HG03025 (cell line): Measurements from ENCODE around the gene JAK2.

Experiments used
- ATAC-seq: cut with Tn5 transposase; IDR thresholded peaks from one replicate; pipeline ENCODE4 v1.9.1; 2021; ENCODE audit warnings: mild to moderate bottlenecking, moderate library complexity; ENCODE audit not compliant: unreplicated experiment, low FRiP score

The JAK2 gene

GRCh38 chr9:5122116-5122515 is 137.0 kb downstream of the JAK2 start:
- no peak for ATAC-seq

DNA sequence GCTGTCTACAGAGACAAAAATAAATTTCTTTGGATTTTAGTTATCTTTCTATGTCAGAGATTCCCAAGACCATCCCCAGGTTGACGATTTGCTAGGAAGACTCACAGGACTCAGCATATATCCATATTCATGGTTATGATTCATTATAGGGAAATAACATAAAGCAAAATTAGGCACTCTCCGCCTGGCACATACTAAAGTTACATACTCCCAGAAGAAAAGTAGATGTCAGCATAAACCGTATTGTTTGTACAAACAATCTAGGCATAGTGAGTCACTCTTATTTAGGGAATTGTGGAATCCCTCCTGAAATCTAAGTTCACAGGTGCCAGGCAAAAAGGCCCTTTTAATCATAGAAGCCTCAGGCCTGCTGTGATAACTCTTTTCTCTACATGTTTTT is 137.4 kb downstream of the JAK2 start:
- no peak for ATAC-seq

- ATAC-seq, result no peak
Observed at GRCh38 chr9:5140151-5140550, 155.1 kb downstream of the JAK2 start.

GRCh38 chr9:5144217-5144616 is 159.1 kb downstream of the JAK2 start:
- no peak for ATAC-seq

GRCh38 chr9:5146241-5146640 is 161.2 kb downstream of the JAK2 start:
- ATAC-seq, result no peak
